WTC11 (cell line): ENCODE results near the gene ACSF2. TPM values are rescaled to one million over a fixed set of nuclear protein-coding genes. Genes with fewer than 3 reads are reported as not detected.

Experiments used
- ATAC-seq: fragments of 200-7000 bp; cut with Tn5 transposase; 2 replicates; pipeline ENCODE4 v1.10.0; 2021; ENCODE audit warnings: mild to moderate bottlenecking, moderate library complexity
- CTCF ChIA-PET: fragments of 300-600 bp; sonication (Branson Sonifier 250); formaldehyde crosslinking; loops from one replicate; lab custom pipeline; 2021; ENCODE audit warnings: antibody characterized with exemption; lab: Charles Lee
- POLR2A ChIA-PET: fragments of 350-600 bp; sonication (Branson Sonifier 250); formaldehyde crosslinking; loops from one replicate; lab custom pipeline; 2021; ENCODE audit warnings: antibody characterized with exemption; lab: Charles Lee
- DNase-seq: peaks from one replicate; pipeline ENCODE4 v3.0.0; 2021; ENCODE audit warnings: low spot score
- H3K27ac Mint-ChIP-seq: 2 replicates; pipeline ENCODE4 v1.8.0; 2021; ENCODE audit warnings: mixed read lengths
- H3K27me3 Mint-ChIP-seq: 2 replicates; pipeline ENCODE4 v1.8.0; 2021; ENCODE audit warnings: low read depth, mild to moderate bottlenecking, moderate library complexity, mixed read lengths
- H3K36me3 Mint-ChIP-seq: 2 replicates; pipeline ENCODE4 v1.8.0; 2021; ENCODE audit warnings: mixed read lengths
- H3K4me1 Mint-ChIP-seq: 2 replicates; pipeline ENCODE4 v1.8.0; 2022; ENCODE audit warnings: mixed read lengths
- H3K4me3 Mint-ChIP-seq: 2 replicates; pipeline ENCODE4 v1.8.0; 2021; ENCODE audit warnings: mild to moderate bottlenecking, moderate library complexity, mixed read lengths
- H3K9me3 Mint-ChIP-seq: 2 replicates; pipeline ENCODE4 v1.8.0; 2021; ENCODE audit warnings: mixed read lengths
- CBFB ChIP-seq: sonication (generic); formaldehyde crosslinking; IDR thresholded peaks from 2 replicates; pipeline ENCODE4 v1.8.1; 2022; ENCODE audit warnings: mild to moderate bottlenecking, low read depth, missing genetic modification reagents
- ERG ChIP-seq: fragments of 250-450 bp; sonication (Bioruptor Pico); IDR thresholded peaks from 2 replicates; pipeline ENCODE4 v1.8.0; 2021; ENCODE audit warnings: mild to moderate bottlenecking
- ETV6 ChIP-seq: sonication (generic); formaldehyde crosslinking; IDR thresholded peaks from 2 replicates; pipeline ENCODE4 v1.8.1; 2022; ENCODE audit warnings: mild to moderate bottlenecking, missing genetic modification reagents
- FOXP1 ChIP-seq: sonication (generic); formaldehyde crosslinking; IDR thresholded peaks from 2 replicates; pipeline ENCODE4 v1.8.0; 2022; ENCODE audit warnings: missing genetic modification reagents, mild to moderate bottlenecking, moderate library complexity, borderline replicate concordance
- GABPB1 ChIP-seq: sonication (generic); formaldehyde crosslinking; IDR thresholded peaks from 2 replicates; pipeline ENCODE4 v1.8.1; 2023; ENCODE audit warnings: mild to moderate bottlenecking, missing genetic modification reagents
- IRF2 ChIP-seq: sonication (generic); formaldehyde crosslinking; IDR thresholded peaks from 2 replicates; pipeline ENCODE4 v1.8.0; 2022; ENCODE audit warnings: low read depth, missing genetic modification reagents, borderline replicate concordance
- JAZF1 ChIP-seq: fragments of 250-450 bp; sonication (Bioruptor Pico); IDR thresholded peaks from 2 replicates; pipeline ENCODE4 v1.9.0; 2021; ENCODE audit warnings: moderate library complexity, mild to moderate bottlenecking, inconsistent platforms
- MLX ChIP-seq: sonication (generic); formaldehyde crosslinking; IDR thresholded peaks from 2 replicates; pipeline ENCODE4 v1.8.1; 2023; ENCODE audit warnings: mild to moderate bottlenecking, missing genetic modification reagents, moderate library complexity
- NFYB ChIP-seq: sonication (generic); formaldehyde crosslinking; conservative IDR thresholded peaks from 2 replicates; pipeline ENCODE4 v1.8.0; 2022; ENCODE audit warnings: low read depth, missing genetic modification reagents
- NR3C1 ChIP-seq: sonication (generic); formaldehyde crosslinking; conservative IDR thresholded peaks from 2 replicates; pipeline ENCODE4 v1.8.1; 2023; ENCODE audit warnings: low read depth, mild to moderate bottlenecking, missing genetic modification reagents
- SMAD4 ChIP-seq: sonication (generic); formaldehyde crosslinking; IDR thresholded peaks from 2 replicates; pipeline ENCODE4 v1.8.0; 2022; ENCODE audit warnings: mild to moderate bottlenecking, missing genetic modification reagents
- TCF7 ChIP-seq: sonication (generic); formaldehyde crosslinking; IDR thresholded peaks from 2 replicates; pipeline ENCODE4 v1.8.0; 2022; ENCODE audit warnings: mild to moderate bottlenecking, low read depth, missing genetic modification reagents, moderate library complexity
- ZMAT4 ChIP-seq: fragments of 250-450 bp; sonication (Bioruptor Pico); IDR thresholded peaks from 2 replicates; pipeline ENCODE4 v1.9.0; 2021; ENCODE audit warnings: mild to moderate bottlenecking
- ZNF121 ChIP-seq: sonication (generic); formaldehyde crosslinking; IDR thresholded peaks from 2 replicates; pipeline ENCODE4 v1.8.0; 2023; ENCODE audit warnings: missing genetic modification reagents
- ZNF423 ChIP-seq: fragments of 250-450 bp; sonication (Bioruptor Pico); IDR thresholded peaks from 2 replicates; pipeline ENCODE4 v2.1.2; 2022; ENCODE audit warnings: mild to moderate bottlenecking, moderate library complexity
- ZNF532 ChIP-seq: fragments of 250-450 bp; sonication (Bioruptor Pico); IDR thresholded peaks from 2 replicates; pipeline ENCODE4 v1.9.0; 2021; ENCODE audit warnings: mild to moderate bottlenecking, borderline replicate concordance
- ZNF671 ChIP-seq: fragments of 250-450 bp; sonication (Bioruptor Pico); IDR thresholded peaks from 2 replicates; pipeline ENCODE4 v1.8.0; 2021; ENCODE audit warnings: mild to moderate bottlenecking
- total RNA-seq: library from RNA; stranded (reverse); gene quantifications from 3 replicates; pipeline ENCODE4 v1.2.3, GENCODE V29; 2021
- TF ChIP-seq, protein P1 (sequence below): sonication (generic); formaldehyde crosslinking; IDR thresholded peaks from 2 replicates; pipeline ENCODE4 v1.8.1; 2023; ENCODE audit warnings: mild to moderate bottlenecking, moderate library complexity, missing genetic modification reagents
- TF ChIP-seq, protein P2 (sequence below): sonication (generic); formaldehyde crosslinking; IDR thresholded peaks from 2 replicates; pipeline ENCODE4 v1.8.1; 2022; ENCODE audit warnings: low read depth, missing genetic modification reagents, borderline replicate concordance
- TF ChIP-seq, protein P3 (sequence below): sonication (generic); formaldehyde crosslinking; conservative IDR thresholded peaks from 2 replicates; pipeline ENCODE4 v1.8.1; 2023; ENCODE audit warnings: mild to moderate bottlenecking, low read depth, missing genetic modification reagents, moderate library complexity
- TF ChIP-seq, protein P4 (sequence below): sonication (generic); formaldehyde crosslinking; IDR thresholded peaks from 2 replicates; pipeline ENCODE4 v1.8.0; 2022; ENCODE audit warnings: mild to moderate bottlenecking, missing genetic modification reagents

Gene ACSF2
- total RNA-seq, 1 experiment from 2014 or later: 19.9 TPM

DNA sequence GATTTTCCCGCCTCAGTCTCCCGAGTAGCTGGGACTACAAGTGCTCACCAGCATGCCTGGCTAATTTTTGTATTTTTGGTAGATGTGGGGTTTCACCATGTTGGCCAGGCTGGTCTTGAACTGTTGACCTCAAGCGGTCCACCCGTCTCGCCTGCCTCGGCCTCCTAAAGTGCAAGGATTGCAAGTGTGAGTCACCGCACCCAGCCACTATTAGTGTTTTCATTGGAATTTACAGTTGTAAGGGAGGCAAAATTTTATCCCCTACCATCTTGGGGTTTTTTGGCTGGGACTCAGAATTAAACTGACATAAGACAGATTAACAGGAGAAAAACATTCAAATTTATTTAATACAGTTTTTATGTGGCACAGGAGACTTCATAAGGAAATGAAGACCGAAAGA lies 69.9 kb downstream of the ACSF2 start:
- Mint-ChIP-seq H3K27ac (no peak overlapping the region), H3K4me1 (no peaks in the 10 kb centered on the region), H3K4me3 (no peak overlapping the region), H3K27me3 (no peaks in the 10 kb centered on the region), H3K9me3 (no peaks in the 10 kb centered on the region), H3K36me3 (no peaks in the 10 kb centered on the region)
- POLR2A ChIA-PET: no interaction called here
- DNase-seq: no peak
- no peak for TF ChIP-seq GABPB1
- TF ChIP-seq FOXP1: no peak
- no peak for TF ChIP-seq ERG (CRISPR knock-in tag)
- no peak for TF ChIP-seq ZNF423 (CRISPR knock-in tag)
- TF ChIP-seq ZMAT4 (CRISPR knock-in tag): no peak
- no peak for TF ChIP-seq IRF2 (CRISPR knock-in tag)
- no peak for TF ChIP-seq JAZF1
- TF ChIP-seq, protein P1, sequence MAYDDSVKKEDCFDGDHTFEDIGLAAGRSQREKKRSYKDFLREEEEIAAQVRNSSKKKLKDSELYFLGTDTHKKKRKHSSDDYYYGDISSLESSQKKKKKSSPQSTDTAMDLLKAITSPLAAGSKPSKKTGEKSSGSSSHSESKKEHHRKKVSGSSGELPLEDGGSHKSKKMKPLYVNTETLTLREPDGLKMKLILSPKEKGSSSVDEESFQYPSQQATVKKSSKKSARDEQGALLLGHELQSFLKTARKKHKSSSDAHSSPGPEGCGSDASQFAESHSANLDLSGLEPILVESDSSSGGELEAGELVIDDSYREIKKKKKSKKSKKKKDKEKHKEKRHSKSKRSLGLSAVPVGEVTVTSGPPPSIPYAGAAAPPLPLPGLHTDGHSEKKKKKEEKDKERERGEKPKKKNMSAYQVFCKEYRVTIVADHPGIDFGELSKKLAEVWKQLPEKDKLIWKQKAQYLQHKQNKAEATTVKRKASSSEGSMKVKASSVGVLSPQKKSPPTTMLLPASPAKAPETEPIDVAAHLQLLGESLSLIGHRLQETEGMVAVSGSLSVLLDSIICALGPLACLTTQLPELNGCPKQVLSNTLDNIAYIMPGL (CRISPR knock-in tag): no peak
- TF ChIP-seq TCF7 (CRISPR knock-in tag): no peak
- TF ChIP-seq ETV6 (CRISPR knock-in tag): no peak
- TF ChIP-seq CBFB (CRISPR knock-in tag): no peak
- TF ChIP-seq ZNF121 (CRISPR knock-in tag): no peak
- TF ChIP-seq, protein P2, sequence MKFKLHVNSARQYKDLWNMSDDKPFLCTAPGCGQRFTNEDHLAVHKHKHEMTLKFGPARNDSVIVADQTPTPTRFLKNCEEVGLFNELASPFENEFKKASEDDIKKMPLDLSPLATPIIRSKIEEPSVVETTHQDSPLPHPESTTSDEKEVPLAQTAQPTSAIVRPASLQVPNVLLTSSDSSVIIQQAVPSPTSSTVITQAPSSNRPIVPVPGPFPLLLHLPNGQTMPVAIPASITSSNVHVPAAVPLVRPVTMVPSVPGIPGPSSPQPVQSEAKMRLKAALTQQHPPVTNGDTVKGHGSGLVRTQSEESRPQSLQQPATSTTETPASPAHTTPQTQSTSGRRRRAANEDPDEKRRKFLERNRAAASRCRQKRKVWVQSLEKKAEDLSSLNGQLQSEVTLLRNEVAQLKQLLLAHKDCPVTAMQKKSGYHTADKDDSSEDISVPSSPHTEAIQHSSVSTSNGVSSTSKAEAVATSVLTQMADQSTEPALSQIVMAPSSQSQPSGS (CRISPR knock-in tag): no peak
- no peak for TF ChIP-seq SMAD4
- no peak for TF ChIP-seq ZNF671 (CRISPR knock-in tag)
- no peak for TF ChIP-seq NFYB (CRISPR knock-in tag)
- TF ChIP-seq, protein P3, sequence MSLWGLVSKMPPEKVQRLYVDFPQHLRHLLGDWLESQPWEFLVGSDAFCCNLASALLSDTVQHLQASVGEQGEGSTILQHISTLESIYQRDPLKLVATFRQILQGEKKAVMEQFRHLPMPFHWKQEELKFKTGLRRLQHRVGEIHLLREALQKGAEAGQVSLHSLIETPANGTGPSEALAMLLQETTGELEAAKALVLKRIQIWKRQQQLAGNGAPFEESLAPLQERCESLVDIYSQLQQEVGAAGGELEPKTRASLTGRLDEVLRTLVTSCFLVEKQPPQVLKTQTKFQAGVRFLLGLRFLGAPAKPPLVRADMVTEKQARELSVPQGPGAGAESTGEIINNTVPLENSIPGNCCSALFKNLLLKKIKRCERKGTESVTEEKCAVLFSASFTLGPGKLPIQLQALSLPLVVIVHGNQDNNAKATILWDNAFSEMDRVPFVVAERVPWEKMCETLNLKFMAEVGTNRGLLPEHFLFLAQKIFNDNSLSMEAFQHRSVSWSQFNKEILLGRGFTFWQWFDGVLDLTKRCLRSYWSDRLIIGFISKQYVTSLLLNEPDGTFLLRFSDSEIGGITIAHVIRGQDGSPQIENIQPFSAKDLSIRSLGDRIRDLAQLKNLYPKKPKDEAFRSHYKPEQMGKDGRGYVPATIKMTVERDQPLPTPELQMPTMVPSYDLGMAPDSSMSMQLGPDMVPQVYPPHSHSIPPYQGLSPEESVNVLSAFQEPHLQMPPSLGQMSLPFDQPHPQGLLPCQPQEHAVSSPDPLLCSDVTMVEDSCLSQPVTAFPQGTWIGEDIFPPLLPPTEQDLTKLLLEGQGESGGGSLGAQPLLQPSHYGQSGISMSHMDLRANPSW: no peak
- TF ChIP-seq NR3C1 (CRISPR knock-in tag): no peak
- CTCF ChIA-PET: interaction anchor here (0.8 to 1.2 kb wide), 5 partner anchors 9 to 287 kb away, joined by 3 to 5 read pairs (median 3); no protein-coding TSS in a partner anchor
- no peak for ATAC-seq

GRCh38 chr17:50498021-50498874 lies 72.2 kb downstream of the ACSF2 start:
- Mint-ChIP-seq H3K4me3 (no peak overlapping the region), H3K36me3 (no peaks in the 10 kb centered on the region), H3K9me3 (no peaks in the 10 kb centered on the region), H3K4me1 (no peaks in the 10 kb centered on the region), H3K27ac (no peak overlapping the region), H3K27me3 (no peaks in the 10 kb centered on the region)
- ChIA-PET CTCF (interaction anchor here (0.6 to 0.7 kb wide), 2 partner anchors 48 to 75 kb away, joined by 4 to 5 read pairs; no protein-coding TSS in a partner anchor), POLR2A (no interaction called here)
- DNase-seq: no peak
- no peak for ATAC-seq
- TF ChIP-seq ZNF532: no peak
- no peak for TF ChIP-seq MLX (CRISPR knock-in tag)
- TF ChIP-seq, protein P4, sequence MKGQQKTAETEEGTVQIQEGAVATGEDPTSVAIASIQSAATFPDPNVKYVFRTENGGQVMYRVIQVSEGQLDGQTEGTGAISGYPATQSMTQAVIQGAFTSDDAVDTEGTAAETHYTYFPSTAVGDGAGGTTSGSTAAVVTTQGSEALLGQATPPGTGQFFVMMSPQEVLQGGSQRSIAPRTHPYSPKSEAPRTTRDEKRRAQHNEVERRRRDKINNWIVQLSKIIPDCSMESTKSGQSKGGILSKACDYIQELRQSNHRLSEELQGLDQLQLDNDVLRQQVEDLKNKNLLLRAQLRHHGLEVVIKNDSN (CRISPR knock-in tag): no peak
